Osteoblast (primary cell): Measurements from ENCODE around the gene PARD3. TPM values are rescaled to one million over a fixed set of nuclear protein-coding genes. Genes with fewer than 3 reads are reported as not detected.
A peak's percentile ranks its signal among the peaks of the same experiment; 100 is the strongest.

Source experiments
- DNase-seq: peaks from one replicate; pipeline ENCODE4 v3.0.0; 2011; ENCODE audit warnings: low spot score, mixed read lengths; ENCODE audit not compliant: insufficient read length; ENCODE audit errors: missing footprints
- H2AFZ ChIP-seq: 2 replicates; pipeline ENCODE4 v1.6.0; 2011; ENCODE audit warnings: mild to moderate bottlenecking, low read length
- H3K27ac ChIP-seq: 2 replicates; pipeline ENCODE4 v1.5.1; 2011; ENCODE audit warnings: mild to moderate bottlenecking, low read depth, low read length, moderate library complexity
- H3K27me3 ChIP-seq: 2 replicates; pipeline ENCODE4 v1.6.0; 2012; ENCODE audit warnings: mild to moderate bottlenecking, control low read depth, inconsistent platforms, low read length, moderate library complexity; ENCODE audit not compliant: insufficient read depth
- H3K36me3 ChIP-seq: 2 replicates; pipeline ENCODE4 v1.5.1; 2011; ENCODE audit warnings: mild to moderate bottlenecking, low read length, control low read depth, moderate library complexity; ENCODE audit not compliant: insufficient read depth
- H3K4me1 ChIP-seq: 2 replicates; pipeline ENCODE4 v1.5.1; 2011; ENCODE audit warnings: mild to moderate bottlenecking, low read length, control low read depth, moderate library complexity; ENCODE audit not compliant: insufficient read depth
- H3K4me2 ChIP-seq: 2 replicates; pipeline ENCODE4 v1.6.0; 2011; ENCODE audit warnings: mild to moderate bottlenecking, low read length; ENCODE audit not compliant: insufficient read depth
- H3K4me3 ChIP-seq: fragments of 200-600 bp; sonication (generic); 3 replicates; pipeline ENCODE4 v1.5.1; 2012; ENCODE audit warnings: mild to moderate bottlenecking, low read length, inconsistent platforms; ENCODE audit not compliant: insufficient read depth
- H3K79me2 ChIP-seq: 2 replicates; pipeline ENCODE4 v1.6.0; 2012; ENCODE audit warnings: mild to moderate bottlenecking, low read length, control low read depth, inconsistent platforms; ENCODE audit not compliant: insufficient read depth
- H3K9me3 ChIP-seq: 2 replicates; pipeline ENCODE4 v1.5.1; 2011; ENCODE audit warnings: low read depth, low read length, control low read depth
- H4K20me1 ChIP-seq: 2 replicates; pipeline ENCODE4 v1.6.0; 2012; ENCODE audit warnings: mild to moderate bottlenecking, low read length, control low read depth; ENCODE audit not compliant: insufficient read depth
- CTCF ChIP-seq: IDR thresholded peaks from 2 replicates; pipeline ENCODE4 v1.5.1; 2011; ENCODE audit warnings: mild to moderate bottlenecking, low read depth, low read length, moderate library complexity; ENCODE audit errors: extremely low read depth
- total RNA-seq: library from RNA; depleted of rRNA; stranded (reverse); fragments of >200 nt; gene quantifications from 2 replicates; pipeline ENCODE4 v1.2.3, GENCODE V29; 2012

Gene PARD3
- total RNA-seq, 1 donor = 71.7 TPM

GRCh38 chr10:34236931-34237330, 578.2 kb downstream of the PARD3 start:
- Histone ChIP-seq H3K4me2 (no peak overlapping the region), H2AFZ (no peak overlapping the region), H3K9me3 (no peaks in the 10 kb centered on the region), H3K4me3 (no peak overlapping the region), H3K79me2 (no peaks in the 10 kb centered on the region), H3K27me3 (no peaks in the 10 kb centered on the region), H3K36me3 (no peaks in the 10 kb centered on the region), H3K4me1 (peaks cover 11% of the 10 kb centered on the region), H3K27ac (no peak overlapping the region), H4K20me1 (no peaks in the 10 kb centered on the region)
- no peak for TF ChIP-seq CTCF
- no peak for DNase-seq

GRCh38 chr10:34235164-34235832, 579.8 kb downstream of the PARD3 start:
- Histone ChIP-seq H4K20me1 (no peaks in the 10 kb centered on the region), H3K4me3 (no peak overlapping the region), H2AFZ (no peak overlapping the region), H3K4me1 (peaks cover 11% of the 10 kb centered on the region), H3K36me3 (no peaks in the 10 kb centered on the region), H3K79me2 (no peaks in the 10 kb centered on the region), H3K27ac (no peak overlapping the region), H3K4me2 (peak overlapping the region; percentile 50), H3K9me3 (no peaks in the 10 kb centered on the region), H3K27me3 (no peaks in the 10 kb centered on the region)
- DNase-seq = peak; percentile 68
- TF ChIP-seq CTCF = no peak

- no peaks in the 10 kb centered on the region for H3K9me3 ChIP-seq
- H4K20me1 ChIP-seq = no peaks in the 10 kb centered on the region
- H3K4me2 ChIP-seq = no peak overlapping the region
- peaks cover 11% of the 10 kb centered on the region for H3K4me1 ChIP-seq
- H2AFZ ChIP-seq = no peak overlapping the region
- TF ChIP-seq CTCF = no peak
- no peak overlapping the region for H3K27ac ChIP-seq
- no peaks in the 10 kb centered on the region for H3K79me2 ChIP-seq
- no peaks in the 10 kb centered on the region for H3K36me3 ChIP-seq
- DNase-seq = no peak
- no peak overlapping the region for H3K4me3 ChIP-seq
- H3K27me3 ChIP-seq = no peaks in the 10 kb centered on the region
Measured at GRCh38 chr10:34232481-34232880, 582.6 kb downstream of the PARD3 start.

- Histone ChIP-seq H4K20me1 (no peaks in the 10 kb centered on the region), H3K4me2 (no peak overlapping the region), H3K79me2 (no peaks in the 10 kb centered on the region), H3K4me1 (peaks cover 11% of the 10 kb centered on the region), H3K27me3 (no peaks in the 10 kb centered on the region), H2AFZ (no peak overlapping the region), H3K36me3 (no peaks in the 10 kb centered on the region), H3K9me3 (no peaks in the 10 kb centered on the region), H3K4me3 (no peak overlapping the region), H3K27ac (no peak overlapping the region)
- DNase-seq = no peak
- no peak for TF ChIP-seq CTCF
Measured at GRCh38 chr10:34231441-34232180, 583.5 kb downstream of the PARD3 start.
